Nephron progenitor cell (in vitro differentiated cells): Measurements from ENCODE around the gene POF1B.

Experiments
- DNase-seq: peaks from one replicate; pipeline ENCODE4 v3.0.0; 2021
- H3K27ac Mint-ChIP-seq: 2 replicates; pipeline ENCODE4 v1.8.0; 2021; ENCODE audit warnings: mild to moderate bottlenecking, moderate library complexity, mixed read lengths
- H3K27me3 Mint-ChIP-seq: 2 replicates; pipeline ENCODE4 v1.8.0; 2021; ENCODE audit warnings: mild to moderate bottlenecking, low read depth, mixed read lengths; ENCODE audit not compliant: poor library complexity
- H3K36me3 Mint-ChIP-seq: 2 replicates; pipeline ENCODE4 v1.8.0; 2021; ENCODE audit warnings: low read depth, mixed read lengths
- H3K4me1 Mint-ChIP-seq: 2 replicates; pipeline ENCODE4 v1.8.0; 2021; ENCODE audit warnings: mixed read lengths
- H3K4me3 Mint-ChIP-seq: 2 replicates; pipeline ENCODE4 v1.8.0; 2021; ENCODE audit warnings: mild to moderate bottlenecking, moderate library complexity, mixed read lengths
- H3K9me3 Mint-ChIP-seq: 2 replicates; pipeline ENCODE4 v1.8.0; 2021; ENCODE audit warnings: mild to moderate bottlenecking, moderate library complexity, mixed read lengths
- CTCF ChIP-seq: fragments of 200-600 bp; sonication (generic); IDR thresholded peaks from 2 replicates; pipeline ENCODE4 v1.5.0; 2021; ENCODE audit warnings: antibody characterized with exemption

POF1B gene

GRCh38 chrX:85381602-85382001 is 2.1 kb upstream of the POF1B start:
- no peaks in the 10 kb centered on the region for H3K4me1 Mint-ChIP-seq
- H3K4me3 Mint-ChIP-seq, result no peak overlapping the region
- no peaks in the 10 kb centered on the region for H3K36me3 Mint-ChIP-seq
- no peak for TF ChIP-seq CTCF
- H3K9me3 Mint-ChIP-seq, result peaks cover 13% of the 10 kb centered on the region
- no peak overlapping the region for H3K27ac Mint-ChIP-seq
- no peak for DNase-seq
- H3K27me3 Mint-ChIP-seq, result no peaks in the 10 kb centered on the region

- no peak overlapping the region for H3K4me3 Mint-ChIP-seq
- no peak overlapping the region for H3K27ac Mint-ChIP-seq
Measured at GRCh38 chrX:85378461-85378860, 1.0 kb downstream of the POF1B start.

GRCh38 chrX:85375333-85375738 is 4.1 kb downstream of the POF1B start:
- peaks cover 2% of the 10 kb centered on the region for H3K27me3 Mint-ChIP-seq
- TF ChIP-seq CTCF, result no peak
- H3K4me3 Mint-ChIP-seq, result no peak overlapping the region
- H3K4me1 Mint-ChIP-seq, result no peaks in the 10 kb centered on the region
- no peaks in the 10 kb centered on the region for H3K36me3 Mint-ChIP-seq
- no peak overlapping the region for H3K27ac Mint-ChIP-seq
- peaks cover 18% of the 10 kb centered on the region for H3K9me3 Mint-ChIP-seq
- DNase-seq, result no peak

More at GRCh38 chrX:85378461-85378860, 1.0 kb downstream of the POF1B start:
- DNase-seq, result no peak
- no peaks in the 10 kb centered on the region for H3K4me1 Mint-ChIP-seq
- TF ChIP-seq CTCF, result no peak
- H3K9me3 Mint-ChIP-seq, result peaks cover 18% of the 10 kb centered on the region
- no peaks in the 10 kb centered on the region for H3K36me3 Mint-ChIP-seq
- peaks cover 2% of the 10 kb centered on the region for H3K27me3 Mint-ChIP-seq

GRCh38 chrX:85365370-85365995 is 14.0 kb downstream of the POF1B start:
- peaks cover 3% of the 10 kb centered on the region for H3K27me3 Mint-ChIP-seq
- TF ChIP-seq CTCF, result no peak
- H3K4me1 Mint-ChIP-seq, result no peaks in the 10 kb centered on the region
- no peaks in the 10 kb centered on the region for H3K36me3 Mint-ChIP-seq
- H3K9me3 Mint-ChIP-seq, result peaks cover 36% of the 10 kb centered on the region
- no peak overlapping the region for H3K27ac Mint-ChIP-seq
- DNase-seq, result no peak
- H3K4me3 Mint-ChIP-seq, result no peak overlapping the region

GRCh38 chrX:85359051-85359450 is 20.4 kb downstream of the POF1B start:
- no peak overlapping the region for H3K27ac Mint-ChIP-seq
- DNase-seq, result no peak
- no peaks in the 10 kb centered on the region for H3K4me1 Mint-ChIP-seq
- H3K9me3 Mint-ChIP-seq, result peaks cover 34% of the 10 kb centered on the region
- no peaks in the 10 kb centered on the region for H3K27me3 Mint-ChIP-seq
- TF ChIP-seq CTCF, result no peak
- no peaks in the 10 kb centered on the region for H3K36me3 Mint-ChIP-seq
- no peak overlapping the region for H3K4me3 Mint-ChIP-seq

- Mint-ChIP-seq H3K27me3 (no peaks in the 10 kb centered on the region), H3K9me3 (peaks cover 4% of the 10 kb centered on the region), H3K4me3 (no peak overlapping the region), H3K36me3 (no peaks in the 10 kb centered on the region), H3K27ac (no peak overlapping the region), H3K4me1 (no peaks in the 10 kb centered on the region)
- no peak for TF ChIP-seq CTCF
- no peak for DNase-seq
Measured at GRCh38 chrX:85345523-85345922, 33.9 kb downstream of the POF1B start.
